WERI-Rb-1 (cell line): Measurements from ENCODE around the gene PPP4R3A.
"Not testable (repeated sequence)": the region's sequence is repeated elsewhere in the genome, so short reads cannot be mapped to it uniquely, and the experiment has no call there.

Experiments
- DNase-seq: peaks from one replicate; pipeline ENCODE4 v3.0.0-alpha.2; 2020
- H3K27ac ChIP-seq: fragments of 250-450 bp; sonication (Bioruptor Pico); 2 replicates; pipeline ENCODE4 v1.5.1; 2020; ENCODE audit warnings: mild to moderate bottlenecking, moderate library complexity
- H3K27me3 ChIP-seq: fragments of 250-450 bp; sonication (Bioruptor Pico); 2 replicates; pipeline ENCODE4 v1.5.1; 2021; ENCODE audit warnings: mild to moderate bottlenecking, low read depth, moderate library complexity; ENCODE audit not compliant: insufficient read depth, severe bottlenecking
- H3K36me3 ChIP-seq: fragments of 250-450 bp; sonication (Bioruptor Pico); 2 replicates; pipeline ENCODE4 v1.5.1; 2020; ENCODE audit warnings: mild to moderate bottlenecking, moderate library complexity
- H3K4me3 ChIP-seq: 2 replicates; pipeline ENCODE4 v1.5.1; 2011; ENCODE audit warnings: low read depth, mild to moderate bottlenecking, control low read depth, low read length
- H3K9me3 ChIP-seq: fragments of 250-450 bp; sonication (Bioruptor Pico); 2 replicates; pipeline ENCODE4 v1.5.1; 2021; ENCODE audit warnings: mild to moderate bottlenecking, moderate library complexity; ENCODE audit not compliant: severe bottlenecking
- TF ChIP-seq, protein P1 (sequence below): IDR thresholded peaks from 2 replicates; pipeline ENCODE4 v1.5.1; 2011; ENCODE audit warnings: low read depth, mild to moderate bottlenecking, control low read depth, inconsistent platforms, low read length

Gene PPP4R3A

DNA sequence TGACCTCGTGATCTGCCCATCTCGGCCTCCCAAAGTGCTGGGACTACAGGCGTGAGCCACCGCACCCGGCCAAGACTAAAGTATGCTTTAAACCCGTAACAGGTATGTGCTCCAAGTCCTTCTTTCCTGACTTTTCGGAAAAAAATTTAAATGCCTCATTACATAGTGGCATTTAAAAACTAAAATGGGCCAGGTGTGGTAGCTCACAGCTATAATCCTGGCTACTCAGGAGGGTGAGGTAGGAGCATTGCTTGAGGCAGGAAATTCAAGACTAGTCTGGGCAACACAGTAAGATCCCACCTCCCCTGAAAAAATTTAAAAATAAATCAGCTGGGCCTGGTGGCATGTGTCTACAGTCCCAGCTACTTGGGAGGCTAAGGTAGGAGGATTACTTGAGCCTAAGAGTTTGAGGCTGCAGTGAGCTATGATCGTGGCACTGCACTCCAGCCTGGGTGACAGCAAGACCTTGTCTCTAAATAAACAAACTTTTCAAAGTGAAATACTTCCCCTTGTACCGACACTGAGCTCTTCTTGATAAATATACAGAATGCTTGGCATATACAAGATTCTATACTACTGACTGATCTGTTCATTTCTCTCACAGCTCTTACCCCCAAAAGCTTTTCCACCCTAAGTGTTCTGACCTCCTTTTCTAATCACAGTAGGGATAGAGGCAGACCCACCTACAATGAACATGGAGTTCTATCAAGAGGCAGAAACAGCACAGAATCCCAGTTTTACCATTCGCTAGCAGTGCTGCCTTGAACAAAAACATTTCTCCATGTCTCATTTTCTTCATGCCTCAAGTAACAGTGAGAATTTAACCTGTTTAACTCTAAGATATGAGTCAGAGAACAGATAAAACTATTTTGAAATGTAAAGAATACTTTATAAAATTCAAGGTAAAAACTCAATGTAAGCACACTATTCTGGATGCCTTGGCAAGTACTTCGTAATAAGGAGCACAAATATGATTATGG, 7.9 kb downstream of the PPP4R3A start:
- H3K36me3 ChIP-seq = peaks cover 56% of the 10 kb centered on the region
- no peak for DNase-seq
- H3K4me3 ChIP-seq = no peak overlapping the region
- no peak overlapping the region for H3K27ac ChIP-seq
- H3K27me3 ChIP-seq = no peaks in the 10 kb centered on the region
- TF ChIP-seq, protein P1, sequence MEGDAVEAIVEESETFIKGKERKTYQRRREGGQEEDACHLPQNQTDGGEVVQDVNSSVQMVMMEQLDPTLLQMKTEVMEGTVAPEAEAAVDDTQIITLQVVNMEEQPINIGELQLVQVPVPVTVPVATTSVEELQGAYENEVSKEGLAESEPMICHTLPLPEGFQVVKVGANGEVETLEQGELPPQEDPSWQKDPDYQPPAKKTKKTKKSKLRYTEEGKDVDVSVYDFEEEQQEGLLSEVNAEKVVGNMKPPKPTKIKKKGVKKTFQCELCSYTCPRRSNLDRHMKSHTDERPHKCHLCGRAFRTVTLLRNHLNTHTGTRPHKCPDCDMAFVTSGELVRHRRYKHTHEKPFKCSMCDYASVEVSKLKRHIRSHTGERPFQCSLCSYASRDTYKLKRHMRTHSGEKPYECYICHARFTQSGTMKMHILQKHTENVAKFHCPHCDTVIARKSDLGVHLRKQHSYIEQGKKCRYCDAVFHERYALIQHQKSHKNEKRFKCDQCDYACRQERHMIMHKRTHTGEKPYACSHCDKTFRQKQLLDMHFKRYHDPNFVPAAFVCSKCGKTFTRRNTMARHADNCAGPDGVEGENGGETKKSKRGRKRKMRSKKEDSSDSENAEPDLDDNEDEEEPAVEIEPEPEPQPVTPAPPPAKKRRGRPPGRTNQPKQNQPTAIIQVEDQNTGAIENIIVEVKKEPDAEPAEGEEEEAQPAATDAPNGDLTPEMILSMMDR = no peak
- no peaks in the 10 kb centered on the region for H3K9me3 ChIP-seq

DNA sequence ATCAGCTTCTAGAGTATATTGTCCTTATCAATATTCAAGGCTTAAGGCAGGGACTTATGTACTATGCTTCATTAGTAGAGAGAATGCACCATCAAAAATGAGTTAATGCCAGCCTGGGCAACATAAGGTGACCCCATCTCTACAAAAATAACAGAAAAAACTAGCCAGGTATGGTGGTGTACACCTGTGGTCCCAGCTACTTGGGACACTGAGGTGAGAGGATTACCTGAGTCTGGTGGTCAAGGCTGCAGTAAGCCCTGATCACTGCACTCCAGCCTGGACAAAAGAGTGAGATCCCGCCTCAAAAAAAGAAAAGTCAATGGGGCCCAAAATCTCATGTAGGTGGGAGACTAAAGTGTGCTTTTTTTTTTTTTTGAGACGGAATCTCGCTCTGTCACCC, 8.8 kb downstream of the PPP4R3A start:
- no peaks in the 10 kb centered on the region for H3K9me3 ChIP-seq
- TF ChIP-seq, protein P1 = no peak
- H3K36me3 ChIP-seq = peaks cover 49% of the 10 kb centered on the region
- no peak for DNase-seq
- H3K27ac ChIP-seq = no peak overlapping the region
- no peak overlapping the region for H3K4me3 ChIP-seq
- no peaks in the 10 kb centered on the region for H3K27me3 ChIP-seq

DNA sequence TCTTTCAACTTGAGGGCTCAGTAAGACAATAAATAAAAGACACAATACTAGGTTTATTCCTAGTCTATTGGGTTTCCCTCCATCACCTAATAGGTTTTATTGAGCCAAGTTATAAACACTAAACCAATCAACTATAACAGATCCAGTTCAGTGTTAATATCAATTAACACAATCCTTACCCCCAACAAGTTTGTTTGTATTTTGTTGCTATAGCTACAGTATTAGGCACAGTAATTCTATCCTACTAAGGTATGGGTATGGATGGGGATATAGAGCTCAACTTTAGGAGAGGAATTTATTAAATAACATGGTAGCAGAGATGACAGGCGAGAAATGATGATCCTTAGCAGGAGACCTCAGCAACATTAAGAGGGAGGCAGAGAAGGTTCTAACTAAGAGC, 13.3 kb downstream of the PPP4R3A start:
- Histone ChIP-seq H3K27me3 (no peaks in the 10 kb centered on the region), H3K4me3 (no peak overlapping the region), H3K36me3 (peaks cover 19% of the 10 kb centered on the region), H3K27ac (no peak overlapping the region), H3K9me3 (no peaks in the 10 kb centered on the region)
- TF ChIP-seq, protein P1 = no peak
- DNase-seq = no peak

DNA sequence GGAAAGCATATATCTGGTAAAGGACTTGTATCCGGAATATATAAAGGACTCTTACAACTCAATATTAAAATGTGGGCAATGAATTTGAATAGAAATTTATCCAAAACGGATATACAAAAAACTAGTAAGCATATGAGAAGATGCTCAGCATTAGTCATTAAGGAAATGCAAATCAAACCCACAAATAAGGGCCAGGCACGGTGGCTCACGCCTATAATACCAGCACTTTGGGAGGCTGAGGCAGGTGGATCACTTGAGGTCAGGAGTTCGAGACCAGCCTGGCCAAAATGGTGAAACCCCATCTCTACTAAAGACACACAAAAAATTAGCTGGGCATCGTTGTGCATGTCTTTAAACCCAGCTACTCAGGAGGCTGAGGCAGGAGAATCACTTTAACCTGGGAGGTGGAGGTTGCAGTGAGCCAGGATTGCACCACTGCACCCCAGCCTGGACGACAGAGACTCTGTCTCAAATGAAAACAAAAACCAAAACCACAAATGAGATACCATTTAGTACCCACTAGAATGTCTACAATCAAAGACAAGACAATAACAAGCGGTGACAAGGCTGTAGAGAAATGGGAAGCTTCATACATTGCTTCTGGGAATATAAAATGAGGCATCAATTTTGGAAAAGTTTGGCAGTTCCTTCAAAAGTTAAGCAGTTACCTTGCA, 15.6 kb downstream of the PPP4R3A start:
- H3K27me3 ChIP-seq, H3K9me3 ChIP-seq, H3K4me3 ChIP-seq, H3K27ac ChIP-seq, DNase-seq: not testable (repeated sequence)
- H3K36me3 ChIP-seq = peaks cover 18% of the 10 kb centered on the region

DNA sequence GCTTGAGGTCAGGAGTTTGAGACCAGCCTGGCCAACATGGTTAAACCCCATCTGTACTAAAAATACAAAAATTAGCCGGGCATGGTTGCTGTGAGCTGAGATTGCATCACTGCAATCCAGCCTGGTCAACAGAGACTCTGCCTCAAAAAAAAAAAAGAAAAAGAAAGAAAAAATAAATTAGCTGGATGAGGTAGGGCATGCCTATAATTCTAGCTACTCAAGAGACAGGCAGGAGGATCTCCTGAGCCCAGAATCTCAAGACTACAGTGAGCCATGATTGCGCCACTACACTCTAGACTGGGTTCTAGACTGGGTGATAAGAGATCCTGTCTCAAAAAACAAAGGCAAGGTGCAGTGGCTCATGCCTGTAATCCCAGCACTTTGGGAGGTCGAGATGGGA, 16.9 kb downstream of the PPP4R3A start:
- TF ChIP-seq, protein P1 = no peak
- Histone ChIP-seq H3K4me3 (no peak overlapping the region), H3K9me3 (no peaks in the 10 kb centered on the region), H3K27me3 (no peaks in the 10 kb centered on the region), H3K27ac (no peak overlapping the region), H3K36me3 (peaks cover 21% of the 10 kb centered on the region)
- DNase-seq = no peak

DNA sequence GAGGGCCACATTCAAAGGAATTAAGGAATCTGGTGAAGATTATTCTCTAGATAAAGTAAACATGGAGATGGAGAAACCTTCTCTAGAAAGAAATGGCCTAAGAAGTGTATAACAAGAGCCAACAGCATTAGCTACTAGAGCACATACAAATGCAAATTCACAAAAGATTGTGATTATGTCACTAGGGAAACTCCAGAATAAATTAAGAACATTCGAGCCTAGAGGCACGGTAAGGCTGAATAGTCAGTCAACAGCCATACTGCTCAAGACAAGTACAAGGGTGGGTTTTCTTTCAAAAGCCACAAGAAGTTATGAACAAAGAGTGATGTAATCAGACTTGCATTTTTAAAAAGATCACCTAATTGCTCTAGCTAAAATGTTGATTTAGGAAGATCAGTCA, 25.4 kb downstream of the PPP4R3A start:
- H3K27me3 ChIP-seq = no peaks in the 10 kb centered on the region
- TF ChIP-seq, protein P1 = no peak
- peaks cover 78% of the 10 kb centered on the region for H3K36me3 ChIP-seq
- DNase-seq = no peak
- no peak overlapping the region for H3K27ac ChIP-seq
- H3K9me3 ChIP-seq = no peaks in the 10 kb centered on the region
- no peak overlapping the region for H3K4me3 ChIP-seq
